Cardiac fibroblast (primary cell): Measurements from ENCODE around the gene SLC25A30.

ENCODE experiments used
- DNase-seq, 2 donors: peaks; one replicate each; pipeline versions ENCODE4 v3.0.0 to v3.0.0-alpha.2; 2010; ENCODE audit warnings: low read depth in 2 of 2
- H3K4me3 ChIP-seq, 2 donors: replicated peaks in 1 of 2; 1 replicate in 1 of 2; 2 replicates in 1 of 2; pipeline ENCODE4 v1.5.1; 2011; ENCODE audit warnings: low read depth in 2 of 2, low read length in 2 of 2, mild to moderate bottlenecking in 2 of 2, moderate library complexity in 1 of 2
- TF ChIP-seq, protein P1 (sequence below): IDR thresholded peaks from one replicate; pipeline ENCODE4 v1.5.1; 2011; ENCODE audit warnings: low read depth, mild to moderate bottlenecking, low read length, inconsistent platforms

The SLC25A30 gene

DNA sequence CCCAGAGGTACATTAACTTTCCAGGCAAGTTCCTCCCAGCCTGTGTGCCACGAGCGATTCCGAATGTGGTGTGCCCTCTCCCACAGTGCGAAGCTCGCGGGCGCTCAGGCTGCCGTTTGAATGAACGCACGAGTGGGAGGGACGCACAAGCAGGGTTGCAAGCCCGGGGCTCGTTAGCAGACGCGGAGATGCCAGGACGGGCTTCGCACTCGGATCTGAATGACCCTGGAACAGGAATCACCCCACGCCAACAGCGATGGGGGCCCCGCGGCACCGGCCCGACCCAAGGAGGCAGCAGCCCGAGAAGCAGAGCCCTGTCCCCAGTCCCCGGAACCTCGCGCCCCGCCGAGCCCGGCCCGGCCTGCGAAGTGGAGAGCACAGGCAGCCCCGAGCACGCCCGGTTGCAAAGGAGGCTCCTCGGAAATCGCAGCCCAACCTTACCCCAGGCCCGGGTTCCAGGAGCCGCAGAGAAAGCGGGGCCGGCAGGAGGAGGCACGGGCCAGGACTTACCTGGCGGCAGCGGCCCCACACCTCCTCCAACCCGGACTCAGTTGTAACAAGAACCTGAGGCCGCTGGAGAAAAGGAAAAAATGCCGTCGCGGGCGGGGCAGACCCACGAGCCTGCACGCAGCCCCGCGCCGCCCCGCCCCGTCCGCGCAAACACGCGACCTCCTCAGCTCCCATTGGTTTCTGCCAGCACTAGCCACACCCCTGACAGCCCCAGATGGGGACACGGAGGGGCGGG is at the start of gene SLC25A30:
Gene SLC25A30, minus strand, starts transcription at position 584 of the 745 bp plus-strand sequence. CDS start 6,948 bp downstream, outside the sequence.
- H3K4me3 ChIP-seq, result peak within 1 kb of the TSS; percentile 77 to 82
- DNase-seq, result peak; percentile 85 to 92
- TF ChIP-seq, protein P1, sequence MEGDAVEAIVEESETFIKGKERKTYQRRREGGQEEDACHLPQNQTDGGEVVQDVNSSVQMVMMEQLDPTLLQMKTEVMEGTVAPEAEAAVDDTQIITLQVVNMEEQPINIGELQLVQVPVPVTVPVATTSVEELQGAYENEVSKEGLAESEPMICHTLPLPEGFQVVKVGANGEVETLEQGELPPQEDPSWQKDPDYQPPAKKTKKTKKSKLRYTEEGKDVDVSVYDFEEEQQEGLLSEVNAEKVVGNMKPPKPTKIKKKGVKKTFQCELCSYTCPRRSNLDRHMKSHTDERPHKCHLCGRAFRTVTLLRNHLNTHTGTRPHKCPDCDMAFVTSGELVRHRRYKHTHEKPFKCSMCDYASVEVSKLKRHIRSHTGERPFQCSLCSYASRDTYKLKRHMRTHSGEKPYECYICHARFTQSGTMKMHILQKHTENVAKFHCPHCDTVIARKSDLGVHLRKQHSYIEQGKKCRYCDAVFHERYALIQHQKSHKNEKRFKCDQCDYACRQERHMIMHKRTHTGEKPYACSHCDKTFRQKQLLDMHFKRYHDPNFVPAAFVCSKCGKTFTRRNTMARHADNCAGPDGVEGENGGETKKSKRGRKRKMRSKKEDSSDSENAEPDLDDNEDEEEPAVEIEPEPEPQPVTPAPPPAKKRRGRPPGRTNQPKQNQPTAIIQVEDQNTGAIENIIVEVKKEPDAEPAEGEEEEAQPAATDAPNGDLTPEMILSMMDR, result no peak

GRCh38 chr13:45466359-45466758 is 48.2 kb upstream of the SLC25A30 start:
- DNase-seq, result no peak
- H3K4me3 ChIP-seq, result peak overlapping the region in 1 of 2 donors; percentile 98
- TF ChIP-seq, protein P1, result no peak

- H3K4me3 ChIP-seq, result peak within 1 kb of the TSS; percentile 93 to 98
- peak; percentile 98 for DNase-seq
- TF ChIP-seq, protein P1, result no peak
These were observed 46.7 kb upstream of the SLC25A30 start, which contains the start of gene COG3 for GRCh38 chr13:45464687-45465453. COG3 (plus strand) TSS chr13:45464939; CDS start chr13:45465037, 98 bp downstream.

- no peak for DNase-seq
- TF ChIP-seq, protein P1, result peak; percentile 51
- peak overlapping the region; percentile 17 to 40 for H3K4me3 ChIP-seq
These were observed 46.0 kb upstream of the SLC25A30 start for GRCh38 chr13:45464141-45464686.

- TF ChIP-seq, protein P1, result no peak
- DNase-seq, result peak; percentile 34 to 61
- no peak overlapping the region for H3K4me3 ChIP-seq
These were observed 38.2 kb upstream of the SLC25A30 start for GRCh38 chr13:45456196-45456972.

DNA sequence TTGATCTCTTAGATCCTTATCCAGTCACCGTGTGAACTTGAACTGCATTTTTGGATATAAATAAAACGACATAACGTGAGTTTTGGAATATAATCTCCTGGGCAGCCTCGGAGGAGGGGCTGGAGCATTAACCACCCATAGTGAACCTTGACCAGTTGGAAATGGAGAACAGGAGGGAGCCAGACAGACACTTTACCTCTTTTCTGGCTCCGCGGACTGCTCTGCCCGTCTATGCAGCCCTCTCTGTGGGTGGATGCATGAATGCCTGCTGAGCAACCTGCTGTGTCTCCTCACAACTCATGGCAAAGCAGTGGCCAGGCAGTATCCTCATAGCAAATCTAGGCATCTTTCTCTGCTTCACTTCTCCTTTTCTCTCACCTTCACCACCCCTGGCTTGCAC is 36.0 kb upstream of the SLC25A30 start:
- no peak for DNase-seq
- TF ChIP-seq, protein P1, result no peak
- no peak overlapping the region for H3K4me3 ChIP-seq
